NCI-H2196 (cell line): ENCODE measurements around the gene ARHGAP18.

Source experiments
- DNase-seq: peaks from one replicate; lab custom pipeline; 2025; ENCODE audit not compliant: unreplicated experiment; lab: John Stamatoyannopoulos, UW

Gene ARHGAP18

GRCh38 chr6:129709769-129710449 is at the start of gene ARHGAP18:
Gene ARHGAP18 (minus strand): TSS chr6:129710177. CDS start chr6:129710136, 41 bp downstream.
- DNase-seq = peak; percentile 20

- DNase-seq = no peak
Observed at GRCh38 chr6:129755787-129756186, 45.8 kb upstream of the ARHGAP18 start.

GRCh38 chr6:129754750-129755149 is 44.8 kb upstream of the ARHGAP18 start:
- no peak for DNase-seq

- DNase-seq = no peak
Observed at GRCh38 chr6:129753422-129753821, 43.4 kb upstream of the ARHGAP18 start.

GRCh38 chr6:129751384-129751783 is 41.4 kb upstream of the ARHGAP18 start:
- no peak for DNase-seq

GRCh38 chr6:129750360-129750759 is 40.4 kb upstream of the ARHGAP18 start:
- DNase-seq = no peak

- no peak for DNase-seq
Observed at GRCh38 chr6:129749749-129750120, 39.8 kb upstream of the ARHGAP18 start.

GRCh38 chr6:129748901-129749748 is 39.1 kb upstream of the ARHGAP18 start:
- no peak for DNase-seq

GRCh38 chr6:129748212-129748900 is 38.4 kb upstream of the ARHGAP18 start:
- DNase-seq = no peak

GRCh38 chr6:129747588-129748112 is 37.7 kb upstream of the ARHGAP18 start:
- DNase-seq = no peak

- DNase-seq = no peak
Observed at GRCh38 chr6:129744880-129745237, 34.9 kb upstream of the ARHGAP18 start.

GRCh38 chr6:129744201-129744879 is 34.4 kb upstream of the ARHGAP18 start:
- no peak for DNase-seq

- no peak for DNase-seq
Observed at GRCh38 chr6:129740013-129740412, 30.0 kb upstream of the ARHGAP18 start.

- no peak for DNase-seq
Observed at GRCh38 chr6:129736105-129736504, 26.1 kb upstream of the ARHGAP18 start.

- no peak for DNase-seq
Observed at GRCh38 chr6:129733290-129733689, 23.3 kb upstream of the ARHGAP18 start.

GRCh38 chr6:129732542-129732941 is 22.6 kb upstream of the ARHGAP18 start:
- DNase-seq = no peak

GRCh38 chr6:129732034-129732433 is 22.1 kb upstream of the ARHGAP18 start:
- no peak for DNase-seq

GRCh38 chr6:129731428-129731827 is 21.5 kb upstream of the ARHGAP18 start:
- DNase-seq = no peak

- DNase-seq = no peak
Observed at GRCh38 chr6:129730477-129731165, 20.6 kb upstream of the ARHGAP18 start.

- no peak for DNase-seq
Observed at GRCh38 chr6:129726650-129727049, 16.7 kb upstream of the ARHGAP18 start.
